Occipital lobe (tissue), 2 donors: ENCODE data around the gene ERBB2. TPM values are rescaled to one million over a fixed set of nuclear protein-coding genes. Genes with fewer than 3 reads are reported as not detected.

Experiments used
- DNase-seq: peaks from one replicate; lab custom pipeline; 2025; lab: John Stamatoyannopoulos, UW
- total RNA-seq: library from RNA; depleted of rRNA; stranded (reverse); fragments of >200 nt; gene quantifications from one replicate; pipeline ENCODE4 v1.2.3, GENCODE V29; 2014

The ERBB2 gene
- total RNA-seq, result 10.1 TPM

DNA sequence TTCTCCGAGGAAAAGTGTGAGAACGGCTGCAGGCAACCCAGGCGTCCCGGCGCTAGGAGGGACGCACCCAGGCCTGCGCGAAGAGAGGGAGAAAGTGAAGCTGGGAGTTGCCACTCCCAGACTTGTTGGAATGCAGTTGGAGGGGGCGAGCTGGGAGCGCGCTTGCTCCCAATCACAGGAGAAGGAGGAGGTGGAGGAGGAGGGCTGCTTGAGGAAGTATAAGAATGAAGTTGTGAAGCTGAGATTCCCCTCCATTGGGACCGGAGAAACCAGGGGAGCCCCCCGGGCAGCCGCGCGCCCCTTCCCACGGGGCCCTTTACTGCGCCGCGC is at the start of gene ERBB2:
Gene ERBB2 (plus strand): TSS at position 247 of the 330 bp plus-strand sequence. CDS start 175 bp downstream, outside the sequence.
- DNase-seq, result no peak

DNA sequence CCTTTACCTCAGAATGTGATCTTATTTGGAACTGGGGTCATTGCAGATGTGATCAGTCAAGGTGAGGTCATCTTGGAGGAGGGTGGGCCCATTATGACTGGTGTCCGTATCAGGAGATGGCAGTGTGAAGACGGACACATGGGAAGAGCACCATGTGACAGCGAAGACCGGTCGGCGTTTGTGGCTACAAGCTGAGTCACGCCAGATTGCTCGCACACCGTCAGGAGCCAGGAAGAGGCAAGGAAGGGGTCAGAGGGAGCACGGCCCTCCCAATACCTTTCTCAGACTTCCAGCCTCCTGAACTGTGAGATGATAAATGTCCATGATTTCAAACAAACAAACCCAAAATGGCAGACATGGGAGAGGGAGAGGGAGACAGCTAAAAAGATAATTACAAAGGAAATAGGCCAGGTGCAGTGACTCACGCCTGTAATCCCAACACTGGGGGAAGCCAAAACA is 49.7 kb upstream of the ERBB2 start:
- no peak for DNase-seq

DNA sequence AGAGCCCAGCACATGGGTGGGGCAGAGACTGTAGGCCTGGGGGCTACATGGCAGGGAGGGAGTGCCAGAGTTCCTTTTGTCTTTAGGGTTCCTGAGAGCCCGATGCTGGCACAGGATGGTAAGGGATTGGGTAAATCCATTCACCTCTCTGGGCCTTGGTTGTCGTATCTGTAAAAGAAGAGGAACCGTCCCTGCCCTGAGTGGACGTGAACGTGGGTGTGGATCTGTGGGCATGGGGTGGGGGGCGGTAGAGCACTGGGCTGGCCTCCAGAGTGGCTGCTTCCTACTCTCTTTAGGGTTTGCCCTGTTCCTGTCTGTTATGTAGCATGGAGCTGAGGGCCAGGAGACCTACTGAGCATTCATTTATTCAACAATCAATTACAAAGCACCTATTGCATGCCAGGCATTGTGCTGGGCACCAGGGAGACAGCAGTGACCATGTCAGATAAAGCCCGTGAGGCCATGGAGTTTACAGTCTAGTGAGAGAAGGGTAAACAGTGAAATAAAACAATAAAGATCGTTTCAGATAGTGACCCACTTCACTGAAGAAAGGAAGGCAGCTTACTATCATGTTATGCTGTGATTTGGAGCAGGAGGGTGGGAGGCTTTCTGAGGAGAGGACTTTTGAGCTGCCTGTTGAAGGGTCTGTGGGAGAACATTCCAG is 47.8 kb upstream of the ERBB2 start:
- DNase-seq, result no peak

DNA sequence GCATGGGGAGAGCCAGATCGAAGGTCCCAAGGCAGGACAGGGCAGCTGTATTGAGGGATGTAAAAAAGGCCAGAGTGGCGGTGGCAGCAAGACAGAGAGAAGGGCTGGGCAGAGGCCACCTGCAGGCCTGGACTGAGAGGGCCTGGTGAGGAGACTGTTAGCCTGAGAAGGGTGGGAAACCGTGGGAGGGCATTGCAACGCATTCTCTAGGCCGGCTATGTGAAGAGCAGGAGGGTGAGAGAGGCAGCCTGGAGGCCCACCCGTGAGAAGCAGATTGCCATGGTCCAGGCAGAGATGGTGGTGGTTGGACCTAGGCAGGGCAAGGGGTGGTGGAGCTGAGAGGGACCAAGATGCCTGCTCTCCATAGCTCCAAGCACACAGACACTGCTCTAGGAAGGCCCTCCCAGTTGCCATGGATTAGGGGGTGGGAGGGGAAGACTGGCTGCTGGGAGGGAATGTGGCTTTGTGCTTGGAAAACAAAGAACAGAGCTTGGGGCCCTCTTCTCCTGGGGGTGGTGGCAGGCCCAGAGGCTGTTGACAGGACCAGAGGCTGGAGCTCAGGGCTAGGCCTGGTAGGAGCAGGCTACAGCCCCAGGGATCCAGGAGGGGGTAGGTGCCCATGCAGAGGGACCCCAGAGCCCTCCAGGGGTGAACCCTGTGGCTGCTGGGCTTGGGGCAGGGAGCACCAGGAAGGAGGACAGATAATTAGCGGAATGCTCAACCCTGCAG is 47.1 kb upstream of the ERBB2 start:
- DNase-seq, result peak; percentile 30

DNA sequence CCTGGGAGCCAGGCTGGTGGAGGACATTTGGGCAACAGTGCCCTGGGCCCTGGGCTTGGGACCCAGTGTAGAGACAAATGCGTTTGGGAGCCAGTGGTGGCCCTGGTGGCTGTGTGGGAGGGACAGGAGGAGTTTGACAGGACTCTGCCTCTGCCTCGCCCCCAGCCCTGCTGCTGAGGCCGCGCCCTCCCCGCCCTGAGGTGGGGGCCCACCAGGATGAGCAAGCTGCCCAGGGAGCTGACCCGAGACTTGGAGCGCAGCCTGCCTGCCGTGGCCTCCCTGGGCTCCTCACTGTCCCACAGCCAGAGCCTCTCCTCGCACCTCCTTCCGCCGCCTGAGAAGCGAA is 46.6 kb upstream of the ERBB2 start:
- no peak for DNase-seq

DNA sequence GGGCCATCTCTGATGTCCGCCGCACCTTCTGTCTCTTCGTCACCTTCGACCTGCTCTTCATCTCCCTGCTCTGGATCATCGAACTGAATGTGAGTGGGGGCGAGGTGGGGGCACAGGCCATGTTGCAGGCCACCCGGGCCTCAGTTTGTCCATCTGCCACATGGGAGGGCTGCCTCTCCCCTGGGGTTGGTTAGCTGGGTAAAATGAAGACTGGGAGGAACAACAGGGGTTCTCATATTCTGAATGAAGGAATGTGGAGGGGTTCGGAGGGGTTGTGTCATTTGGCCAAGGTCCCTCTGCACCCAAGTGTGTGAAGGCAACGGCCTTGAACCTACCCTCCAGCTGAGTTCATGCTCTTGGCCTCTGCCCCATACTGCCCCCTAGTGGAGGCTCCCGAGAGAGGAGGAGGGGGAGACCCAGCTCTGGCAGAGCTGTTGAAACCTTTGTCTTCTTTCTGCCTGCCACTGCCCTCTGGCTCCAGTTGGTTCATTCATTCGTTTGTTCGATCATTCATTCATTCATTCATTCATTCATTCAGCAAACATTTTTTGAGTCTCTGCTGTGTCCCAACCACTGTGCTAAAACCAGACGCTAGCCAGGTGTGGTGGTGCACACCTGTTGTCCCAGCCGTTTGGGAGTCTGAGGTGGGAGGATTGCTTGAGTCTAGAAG is 46.1 kb upstream of the ERBB2 start:
- peak; percentile 23 for DNase-seq

DNA sequence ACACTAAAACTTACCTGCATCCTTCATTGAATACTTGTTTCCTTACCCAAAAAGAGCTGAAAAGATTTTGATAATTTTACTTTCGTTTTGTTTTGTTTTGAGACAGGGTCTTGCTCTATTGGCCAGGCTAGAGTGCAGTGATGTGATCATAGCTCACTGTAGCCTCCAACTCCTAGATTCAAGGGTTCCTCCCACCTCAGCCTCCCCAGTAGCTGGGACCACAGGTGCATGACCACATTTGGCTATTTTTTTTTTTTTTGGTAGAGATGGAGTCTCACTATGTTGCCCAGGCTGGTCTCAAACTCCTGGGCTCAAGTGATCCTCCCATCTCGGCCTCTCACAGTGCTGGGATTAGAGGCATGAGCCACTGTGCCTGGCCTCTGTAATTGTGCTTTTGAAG is 44.8 kb upstream of the ERBB2 start:
- no peak for DNase-seq

DNA sequence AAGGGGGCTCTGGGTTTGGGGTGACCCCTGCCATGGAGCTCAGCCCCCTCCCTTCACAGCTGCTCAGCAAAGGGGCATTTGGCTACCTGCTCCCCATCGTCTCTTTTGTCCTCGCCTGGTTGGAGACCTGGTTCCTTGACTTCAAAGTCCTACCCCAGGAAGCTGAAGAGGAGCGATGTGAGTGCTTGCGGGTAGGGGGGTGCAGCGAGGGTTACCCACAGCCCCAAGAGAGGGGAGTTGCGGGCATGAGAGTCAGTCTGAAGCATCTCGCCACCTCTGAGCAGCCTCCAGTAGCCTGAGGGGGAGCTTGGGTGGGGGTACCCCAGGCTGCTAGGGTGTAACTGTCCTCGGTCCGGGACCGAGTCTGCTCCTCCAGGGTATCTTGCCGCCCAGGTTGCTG is 41.5 kb upstream of the ERBB2 start:
- no peak for DNase-seq

DNA sequence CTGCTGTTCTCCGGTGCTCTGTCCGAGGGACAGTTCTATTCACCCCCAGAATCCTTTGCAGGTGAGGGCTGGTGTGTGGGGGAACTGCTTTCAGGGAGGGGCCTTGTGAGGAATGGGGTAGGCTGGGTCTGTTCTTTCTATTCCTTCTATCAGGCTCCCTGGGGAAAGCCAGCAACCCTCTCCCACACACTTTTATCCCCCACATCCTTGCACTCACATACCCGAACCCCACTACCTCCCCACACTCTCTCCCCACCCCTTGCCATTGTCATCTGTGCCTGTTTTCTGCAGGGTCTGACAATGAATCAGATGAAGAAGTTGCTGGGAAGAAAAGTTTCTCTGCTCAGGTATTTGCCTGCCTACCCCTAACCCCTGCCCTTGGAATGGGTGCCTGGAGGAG is 41.1 kb upstream of the ERBB2 start:
- DNase-seq, result no peak

DNA sequence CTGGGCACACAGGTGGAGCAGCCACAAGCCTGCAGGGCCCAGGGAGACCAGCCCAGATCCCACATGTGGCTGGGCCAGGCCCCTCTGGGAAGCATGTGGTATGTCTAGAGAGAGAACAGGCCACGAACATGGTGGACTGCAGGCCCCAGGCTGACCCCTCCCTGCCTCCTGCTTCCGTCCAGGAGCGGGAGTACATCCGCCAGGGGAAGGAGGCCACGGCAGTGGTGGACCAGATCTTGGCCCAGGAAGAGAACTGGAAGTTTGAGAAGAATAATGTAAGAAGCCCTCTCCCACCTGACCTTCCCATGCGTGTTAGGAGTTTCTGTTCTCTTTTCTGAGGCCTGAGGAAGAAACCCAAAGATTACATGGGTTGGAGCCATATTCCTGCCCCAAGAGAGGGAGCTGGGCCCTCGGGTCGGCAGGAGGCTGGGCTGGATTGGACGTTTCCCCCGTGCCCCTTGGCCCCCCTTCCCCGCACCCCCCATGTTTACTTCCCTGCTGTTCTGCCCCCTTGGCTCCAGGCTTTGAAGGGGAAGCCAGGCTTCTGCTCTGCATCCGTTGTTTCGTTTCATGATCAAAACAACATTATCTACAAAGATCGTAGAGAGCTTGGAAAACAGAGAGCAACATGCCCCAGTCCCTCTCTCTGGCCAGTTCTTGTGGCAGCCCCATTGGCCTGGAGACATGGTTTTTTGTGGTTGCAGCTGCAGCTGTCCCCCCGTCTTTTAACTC is 40.4 kb upstream of the ERBB2 start:
- DNase-seq, result no peak

DNA sequence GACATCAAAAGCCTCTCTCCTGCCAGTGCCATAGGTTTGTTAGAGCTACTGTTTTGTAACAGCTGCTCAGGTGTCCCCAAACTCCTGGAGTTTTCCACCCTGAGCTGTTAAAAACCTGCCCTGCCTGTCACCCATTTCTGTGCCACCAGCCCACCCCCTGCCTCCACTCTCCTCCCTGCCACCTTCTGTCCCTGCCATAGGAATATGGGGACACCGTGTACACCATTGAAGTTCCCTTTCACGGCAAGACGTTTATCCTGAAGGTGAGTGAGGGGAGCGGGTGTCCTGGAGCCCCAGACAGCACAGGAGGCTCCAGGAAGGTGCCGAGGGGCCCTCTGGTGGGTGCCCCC is 39.9 kb upstream of the ERBB2 start:
- DNase-seq, result no peak

DNA sequence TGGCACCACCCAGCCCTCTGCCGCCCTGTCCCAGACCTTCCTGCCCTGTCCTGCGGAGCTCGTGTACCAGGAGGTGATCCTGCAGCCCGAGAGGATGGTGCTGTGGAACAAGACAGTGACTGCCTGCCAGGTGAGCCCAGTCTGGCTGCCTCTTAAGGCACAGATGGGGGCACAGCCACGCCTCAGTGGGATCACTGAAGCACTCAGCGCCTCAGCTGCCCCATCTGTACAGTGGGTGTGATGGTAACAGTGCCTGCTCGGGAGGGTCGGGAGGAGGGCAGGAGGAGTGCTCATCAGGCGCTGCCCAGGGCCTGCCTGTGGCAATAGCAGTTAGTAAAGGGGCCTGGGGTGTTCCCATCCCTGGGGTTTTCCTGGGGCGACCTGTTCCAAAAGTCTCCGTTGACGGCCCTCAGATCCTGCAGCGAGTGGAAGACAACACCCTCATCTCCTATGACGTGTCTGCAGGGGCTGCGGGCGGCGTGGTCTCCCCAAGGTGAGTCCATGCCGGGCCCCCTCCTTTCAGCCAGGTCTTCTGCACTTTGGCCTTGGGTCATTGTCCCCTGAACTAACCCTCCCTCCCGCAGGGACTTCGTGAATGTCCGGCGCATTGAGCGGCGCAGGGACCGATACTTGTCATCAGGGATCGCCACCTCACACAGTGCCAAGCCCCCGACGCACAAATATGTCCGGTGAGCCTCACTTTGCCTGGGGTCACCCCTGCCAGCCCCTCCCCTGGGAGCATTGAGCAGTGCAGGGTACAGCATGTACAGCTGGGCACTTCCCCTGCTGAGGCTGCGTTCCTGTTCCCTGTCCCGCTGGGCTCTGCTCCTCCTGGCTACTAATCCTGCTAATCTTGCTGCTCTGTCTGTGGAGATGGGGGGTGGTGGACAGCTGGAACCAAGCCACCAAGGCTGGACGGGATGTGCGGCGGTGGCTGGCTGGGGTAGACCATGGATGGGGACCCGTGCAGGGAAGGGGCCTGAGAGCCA is 39.2 kb upstream of the ERBB2 start:
- no peak for DNase-seq

DNA sequence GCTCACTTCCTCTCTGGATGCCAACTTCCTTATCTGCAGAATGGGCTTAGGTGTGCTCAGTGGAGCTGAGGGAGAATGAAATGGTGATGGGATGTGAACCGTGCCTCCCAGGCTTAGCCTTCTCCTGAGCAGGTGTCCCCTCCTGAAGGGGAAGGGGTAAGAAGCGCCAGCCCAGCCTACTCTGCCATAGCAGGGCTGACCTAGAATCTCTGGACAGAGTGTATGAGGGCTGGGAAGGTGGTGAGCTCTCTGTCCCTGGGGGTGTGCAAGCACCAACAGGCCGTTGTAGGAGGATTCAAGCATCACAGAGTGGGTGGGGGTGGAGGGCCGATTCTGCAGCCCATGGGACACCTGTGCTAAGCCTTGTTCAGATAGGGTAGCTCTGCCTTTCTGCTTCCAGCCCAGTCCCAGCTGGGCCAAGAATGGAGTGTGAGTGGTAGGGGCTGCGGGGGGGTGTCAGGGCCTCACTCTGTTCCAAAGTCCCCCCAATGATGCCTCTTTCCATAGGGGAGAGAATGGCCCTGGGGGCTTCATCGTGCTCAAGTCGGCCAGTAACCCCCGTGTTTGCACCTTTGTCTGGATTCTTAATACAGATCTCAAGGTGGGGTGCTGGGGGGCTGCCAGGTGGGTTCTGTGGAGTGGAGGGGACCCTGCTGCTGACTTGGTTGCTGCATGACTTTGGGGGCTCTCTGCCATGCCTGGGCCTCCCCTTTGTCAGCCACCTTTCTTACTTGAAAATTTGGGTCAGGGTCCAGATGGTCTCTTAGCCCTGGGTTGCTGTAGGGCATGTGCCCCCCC is 37.9 kb upstream of the ERBB2 start:
- DNase-seq, result no peak

DNA sequence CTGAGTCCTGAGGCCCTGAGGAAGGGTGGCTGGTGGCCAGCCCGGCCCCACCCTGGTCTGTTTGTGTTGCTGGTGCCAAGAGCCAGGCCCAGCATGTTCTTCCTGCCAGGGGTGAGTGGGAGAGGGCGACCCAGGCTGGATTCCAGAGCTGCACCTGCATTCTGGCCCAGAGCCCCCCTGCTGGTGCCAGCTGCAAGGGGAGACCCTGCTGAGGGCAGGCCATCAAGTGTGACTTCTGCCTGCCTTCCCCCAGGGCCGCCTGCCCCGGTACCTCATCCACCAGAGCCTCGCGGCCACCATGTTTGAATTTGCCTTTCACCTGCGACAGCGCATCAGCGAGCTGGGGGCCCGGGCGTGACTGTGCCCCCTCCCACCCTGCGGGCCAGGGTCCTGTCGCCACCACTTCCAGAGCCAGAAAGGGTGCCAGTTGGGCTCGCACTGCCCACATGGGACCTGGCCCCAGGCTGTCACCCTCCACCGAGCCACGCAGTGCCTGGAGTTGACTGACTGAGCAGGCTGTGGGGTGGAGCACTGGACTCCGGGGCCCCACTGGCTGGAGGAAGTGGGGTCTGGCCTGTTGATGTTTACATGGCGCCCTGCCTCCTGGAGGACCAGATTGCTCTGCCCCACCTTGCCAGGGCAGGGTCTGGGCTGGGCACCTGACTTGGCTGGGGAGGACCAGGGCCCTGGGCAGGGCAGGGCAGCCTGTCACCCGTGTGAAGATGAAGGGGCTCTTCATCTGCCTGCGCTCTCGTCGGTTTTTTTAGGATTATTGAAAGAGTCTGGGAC is 37.1 kb upstream of the ERBB2 start:
- DNase-seq, result no peak

DNA sequence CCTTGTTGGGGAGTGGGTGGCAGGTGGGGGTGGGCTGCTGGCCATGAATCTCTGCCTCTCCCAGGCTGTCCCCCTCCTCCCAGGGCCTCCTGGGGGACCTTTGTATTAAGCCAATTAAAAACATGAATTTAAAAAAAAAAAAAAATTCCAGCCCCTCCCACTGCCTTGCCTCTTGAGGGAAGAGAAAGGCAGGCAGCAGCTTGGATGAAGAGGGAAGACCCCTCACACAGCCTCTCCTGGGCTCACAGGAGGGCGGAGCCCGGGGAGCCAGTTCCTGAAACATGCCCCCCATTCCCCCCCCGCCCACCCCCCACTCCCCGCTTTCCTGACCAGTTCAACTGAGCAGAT is 36.5 kb upstream of the ERBB2 start:
- DNase-seq, result no peak

DNA sequence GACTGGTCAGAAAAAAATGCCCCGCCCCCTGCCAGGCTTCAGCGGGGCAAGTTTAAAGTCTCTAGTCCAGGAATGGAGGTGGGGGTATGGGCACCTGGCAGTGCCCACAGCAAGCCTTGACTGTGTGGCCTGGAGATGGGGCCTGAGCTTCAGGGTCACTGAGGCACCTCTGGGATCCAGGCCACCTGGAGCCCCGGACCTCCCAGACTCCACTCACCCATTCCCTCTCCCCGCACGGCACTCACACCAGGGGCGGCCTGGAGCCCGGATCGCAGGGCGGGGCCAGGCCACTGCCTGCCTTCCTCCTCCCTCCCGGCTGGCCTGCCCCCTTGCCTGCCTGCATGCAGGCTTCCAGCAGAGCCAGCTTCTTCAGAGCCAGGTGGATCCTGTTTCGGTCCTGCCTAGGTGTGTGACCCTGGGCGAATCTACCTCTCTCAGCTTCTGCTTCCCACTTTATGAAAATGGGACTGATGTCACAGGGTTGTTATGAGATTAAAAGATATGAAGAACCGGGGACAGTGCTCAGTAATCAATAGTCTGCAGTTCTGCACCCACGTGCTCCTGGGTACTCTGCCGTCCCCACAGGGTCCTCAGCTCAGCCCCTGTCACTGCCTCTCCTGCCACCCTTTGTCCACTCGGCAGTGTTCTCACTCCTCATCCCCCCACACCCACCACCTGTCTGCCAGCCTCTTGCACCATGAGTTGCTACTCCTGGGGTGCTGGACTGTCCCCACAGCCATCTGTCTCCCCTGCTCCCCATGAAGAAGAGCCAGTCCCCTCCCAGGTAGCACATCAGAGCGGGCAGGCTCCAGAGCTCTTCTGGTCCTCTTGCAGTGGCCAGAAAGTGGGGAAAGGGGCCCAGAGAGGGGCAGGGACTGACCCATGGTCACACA is 35.9 kb upstream of the ERBB2 start:
- DNase-seq, result no peak

DNA sequence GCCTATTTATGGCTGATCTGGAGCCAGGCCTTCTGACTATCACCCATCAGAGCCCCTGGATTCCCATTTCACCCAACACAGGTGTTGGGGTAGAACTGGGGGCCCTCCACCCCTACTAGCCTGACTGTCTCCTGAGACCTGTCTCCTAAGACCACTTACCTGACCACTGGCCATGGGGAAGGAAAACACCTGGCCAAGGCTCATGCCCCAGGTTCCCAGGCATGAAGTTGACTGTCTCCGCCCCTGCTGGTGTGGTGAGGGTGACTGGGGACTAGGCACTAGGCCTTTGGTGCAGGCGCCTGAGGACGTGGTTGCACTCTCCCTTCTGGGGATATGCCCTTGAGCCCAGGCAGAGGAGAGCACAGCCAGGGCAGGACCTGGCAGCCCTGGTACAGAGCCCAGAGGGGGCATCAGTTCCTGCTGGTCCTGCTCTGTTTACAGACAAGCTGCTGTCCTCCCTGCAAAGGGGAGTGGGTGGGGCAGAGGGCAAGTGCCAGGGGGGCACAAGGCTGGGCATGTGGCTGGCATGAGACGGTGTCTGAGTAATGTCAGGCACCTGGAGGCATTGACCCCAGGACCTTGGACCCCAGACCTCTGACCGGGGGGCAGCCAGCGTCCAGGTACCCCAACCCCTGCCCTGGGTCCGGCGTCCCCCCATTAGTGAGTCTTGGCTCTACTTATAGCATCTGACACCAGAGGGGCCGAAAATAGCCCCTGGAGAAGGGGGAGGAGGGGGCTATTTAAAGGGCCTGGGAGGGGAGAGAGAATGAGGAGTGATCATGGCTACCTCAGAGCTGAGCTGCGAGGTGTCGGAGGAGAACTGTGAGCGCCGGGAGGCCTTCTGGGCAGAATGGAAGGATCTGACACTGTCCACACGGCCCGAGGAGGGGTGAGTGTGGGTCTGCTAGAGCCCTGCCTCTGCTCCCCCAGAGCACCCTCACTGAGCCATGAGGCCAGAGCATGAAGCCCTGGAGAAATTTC is 35.0 kb upstream of the ERBB2 start, which contains the start of gene TCAP:
Gene TCAP (plus strand): TSS at position 769 of the 981 bp plus-strand sequence. CDS start 11 bp downstream, at position 780.
- no peak for DNase-seq
